Measurements from ENCODE around the gene FEN1.

Gene FEN1

DNA sequence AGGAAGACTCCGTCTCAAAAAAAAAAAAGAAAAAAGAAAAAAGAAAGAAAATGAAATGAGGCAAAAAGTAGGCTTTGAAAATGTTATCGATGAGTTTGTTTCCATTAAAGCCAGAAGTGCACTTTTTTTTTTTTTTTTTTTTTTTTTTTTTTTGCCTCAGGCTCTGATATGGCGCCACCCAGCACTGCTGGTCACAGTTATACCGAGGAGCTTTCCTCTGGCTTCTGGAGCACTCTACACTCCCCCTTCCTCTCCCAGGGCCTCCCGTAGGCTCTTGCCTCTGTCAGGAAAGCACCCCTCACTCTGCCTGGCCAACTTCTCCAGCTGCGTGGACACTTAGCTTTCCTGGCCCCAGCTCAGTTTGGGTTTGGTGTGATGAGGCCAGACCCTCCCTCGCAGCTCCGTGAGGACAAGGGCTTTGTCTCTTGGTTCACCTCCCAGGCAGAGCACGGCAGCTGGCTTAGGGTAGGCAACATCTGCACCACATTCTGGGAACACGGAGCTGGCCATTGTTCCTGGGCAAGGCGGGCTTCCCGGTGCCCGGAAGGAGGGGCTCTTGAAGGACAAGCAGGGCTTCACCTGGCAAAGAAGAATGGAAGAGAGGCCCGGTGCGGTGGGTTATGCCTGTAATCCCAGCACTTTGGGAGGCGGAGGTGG, 52.3 kb downstream of the FEN1 start:
- DNase-seq (ENCODE audit: low read depth), result no peak

DNA sequence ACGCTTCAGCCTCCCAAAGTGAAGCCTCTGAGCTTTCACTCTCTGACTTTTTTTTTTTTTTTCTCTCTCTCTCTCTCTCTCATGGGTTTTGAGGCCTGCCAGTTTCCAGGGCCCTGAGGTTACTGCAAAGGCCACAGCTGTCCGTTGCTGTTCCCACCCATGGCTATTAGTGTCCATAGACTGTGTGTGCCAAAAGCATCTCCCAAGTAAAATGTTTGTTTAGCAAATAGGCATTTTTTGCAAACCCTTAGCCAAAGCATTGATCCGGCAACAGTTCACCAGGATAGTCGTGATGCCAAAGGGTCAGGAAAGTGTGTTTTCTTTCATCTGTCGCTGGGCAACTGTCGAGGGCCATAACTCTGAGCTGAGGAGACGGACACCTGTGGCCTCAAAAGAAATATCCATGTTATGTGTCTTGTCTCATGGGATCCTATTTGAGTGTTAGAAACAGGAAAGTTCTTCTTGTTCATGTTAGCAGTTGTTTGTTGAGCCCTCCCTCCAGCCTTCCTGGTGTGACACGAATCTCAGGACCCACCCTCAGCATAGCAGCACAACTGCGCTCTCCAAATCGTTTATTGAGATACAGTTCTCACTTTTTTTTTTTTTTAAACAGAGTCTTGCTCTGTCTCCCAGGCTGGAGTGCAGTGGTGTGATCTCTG, 53.8 kb downstream of the FEN1 start:
- no peak for DNase-seq (ENCODE audit: low read depth)

All from fibroblast of the conjunctiva (primary cell).